AG09319 (cell line): ENCODE measurements around the gene ZNF511.

Source experiments
- DNase-seq: peaks from one replicate; pipeline ENCODE4 v3.0.0-alpha.2; 2010; ENCODE audit warnings: low read depth; ENCODE audit errors: extremely low read depth
- CTCF ChIP-seq: IDR thresholded peaks from 2 replicates; pipeline ENCODE4 v1.5.1; 2011; ENCODE audit warnings: low read depth, mild to moderate bottlenecking, inconsistent platforms, low read length, moderate library complexity

Gene ZNF511

GRCh38 chr10:133295426-133296320 lies 13.0 kb upstream of the ZNF511 start:
- DNase-seq = no peak
- TF ChIP-seq CTCF = no peak

GRCh38 chr10:133297504-133297903 lies 11.2 kb upstream of the ZNF511 start:
- no peak for TF ChIP-seq CTCF
- no peak for DNase-seq

- DNase-seq = no peak
- TF ChIP-seq CTCF = no peak
Measured at GRCh38 chr10:133298466-133298865, 10.2 kb upstream of the ZNF511 start.

- DNase-seq = no peak
Measured at GRCh38 chr10:133299224-133299623, 9.5 kb upstream of the ZNF511 start.

GRCh38 chr10:133299738-133300137 lies 9.0 kb upstream of the ZNF511 start:
- no peak for DNase-seq
- no peak for TF ChIP-seq CTCF

More at GRCh38 chr10:133299224-133299623, 9.5 kb upstream of the ZNF511 start:
- TF ChIP-seq CTCF = no peak

GRCh38 chr10:133302230-133302629 lies 6.5 kb upstream of the ZNF511 start:
- TF ChIP-seq CTCF = no peak

GRCh38 chr10:133303206-133303605 lies 5.5 kb upstream of the ZNF511 start:
- TF ChIP-seq CTCF = no peak
- DNase-seq = no peak

More at GRCh38 chr10:133302230-133302629, 6.5 kb upstream of the ZNF511 start:
- DNase-seq = no peak
